HG03095 (cell line): ENCODE results near the gene ZNF488.
A peak's percentile ranks its signal among the peaks of the same experiment; 100 is the strongest.
"Not testable (repeated sequence)": the region's sequence is repeated elsewhere in the genome, so short reads cannot be mapped to it uniquely, and the experiment has no call there.

Experiments used
- ATAC-seq: cut with Tn5 transposase; IDR thresholded peaks from one replicate; pipeline ENCODE4 v1.9.1; 2021; ENCODE audit warnings: moderate library complexity; ENCODE audit not compliant: unreplicated experiment

ZNF488 gene, protein sequence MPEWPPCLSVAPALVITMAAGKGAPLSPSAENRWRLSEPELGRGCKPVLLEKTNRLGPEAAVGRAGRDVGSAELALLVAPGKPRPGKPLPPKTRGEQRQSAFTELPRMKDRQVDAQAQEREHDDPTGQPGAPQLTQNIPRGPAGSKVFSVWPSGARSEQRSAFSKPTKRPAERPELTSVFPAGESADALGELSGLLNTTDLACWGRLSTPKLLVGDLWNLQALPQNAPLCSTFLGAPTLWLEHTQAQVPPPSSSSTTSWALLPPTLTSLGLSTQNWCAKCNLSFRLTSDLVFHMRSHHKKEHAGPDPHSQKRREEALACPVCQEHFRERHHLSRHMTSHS

GRCh38 chr10:47384148-47384921 is at the start of gene ZNF488:
Gene ZNF488, minus strand, starts transcription at chr10:47384293. Its CDS starts 15,464 bp downstream, at chr10:47368829.
- peak; percentile 91 for ATAC-seq

DNA sequence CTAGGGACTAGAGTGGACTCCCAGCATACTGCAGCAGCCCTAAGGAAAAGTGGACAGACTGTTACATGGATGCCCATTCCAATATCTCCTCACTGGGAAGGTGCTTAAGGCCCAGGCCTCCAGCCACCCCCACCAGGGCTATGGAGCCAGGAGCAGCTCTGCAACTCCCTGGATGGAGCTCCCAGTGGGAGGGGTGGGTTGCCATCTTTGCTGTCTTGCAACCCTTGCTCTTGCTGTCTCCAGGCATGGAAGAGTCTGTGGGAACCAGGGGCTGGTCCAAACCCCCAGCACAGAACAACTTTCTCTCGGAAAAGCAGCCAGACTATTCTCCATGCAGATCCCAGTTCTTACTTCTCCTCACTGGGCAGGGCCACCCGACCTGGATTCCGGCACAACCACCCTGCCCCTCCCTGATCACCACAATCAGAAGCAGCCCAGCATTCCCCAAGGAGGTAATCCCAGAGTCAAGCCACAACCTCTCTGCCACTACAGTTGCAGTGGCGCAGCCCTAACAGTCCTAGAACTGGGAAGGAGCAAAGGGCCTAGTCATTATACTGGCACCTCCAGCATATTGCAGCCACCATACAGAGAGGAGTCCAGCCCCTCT is 41.8 kb upstream of the ZNF488 start:
- ATAC-seq, result no peak

DNA sequence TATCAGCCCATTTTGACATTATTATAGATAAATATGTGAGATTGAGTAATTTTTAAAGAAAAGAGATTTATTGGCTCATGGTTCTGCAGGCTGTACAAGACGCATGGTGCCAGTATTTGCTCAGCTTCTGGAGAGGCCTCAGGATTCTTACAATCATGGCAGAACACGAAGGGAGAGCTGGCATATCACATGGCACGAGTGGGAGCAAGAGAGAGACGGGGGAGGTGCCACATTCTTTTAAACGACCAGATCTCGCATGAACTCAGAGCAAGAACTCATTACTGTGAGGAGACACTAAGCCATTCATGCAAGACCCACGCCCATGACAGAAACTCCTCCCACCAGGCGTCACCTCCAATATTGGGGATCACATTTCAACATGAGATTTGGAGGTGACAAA is 40.1 kb upstream of the ZNF488 start:
- no peak for ATAC-seq

GRCh38 chr10:47423476-47423875 is 39.4 kb upstream of the ZNF488 start:
- ATAC-seq, result no peak

DNA sequence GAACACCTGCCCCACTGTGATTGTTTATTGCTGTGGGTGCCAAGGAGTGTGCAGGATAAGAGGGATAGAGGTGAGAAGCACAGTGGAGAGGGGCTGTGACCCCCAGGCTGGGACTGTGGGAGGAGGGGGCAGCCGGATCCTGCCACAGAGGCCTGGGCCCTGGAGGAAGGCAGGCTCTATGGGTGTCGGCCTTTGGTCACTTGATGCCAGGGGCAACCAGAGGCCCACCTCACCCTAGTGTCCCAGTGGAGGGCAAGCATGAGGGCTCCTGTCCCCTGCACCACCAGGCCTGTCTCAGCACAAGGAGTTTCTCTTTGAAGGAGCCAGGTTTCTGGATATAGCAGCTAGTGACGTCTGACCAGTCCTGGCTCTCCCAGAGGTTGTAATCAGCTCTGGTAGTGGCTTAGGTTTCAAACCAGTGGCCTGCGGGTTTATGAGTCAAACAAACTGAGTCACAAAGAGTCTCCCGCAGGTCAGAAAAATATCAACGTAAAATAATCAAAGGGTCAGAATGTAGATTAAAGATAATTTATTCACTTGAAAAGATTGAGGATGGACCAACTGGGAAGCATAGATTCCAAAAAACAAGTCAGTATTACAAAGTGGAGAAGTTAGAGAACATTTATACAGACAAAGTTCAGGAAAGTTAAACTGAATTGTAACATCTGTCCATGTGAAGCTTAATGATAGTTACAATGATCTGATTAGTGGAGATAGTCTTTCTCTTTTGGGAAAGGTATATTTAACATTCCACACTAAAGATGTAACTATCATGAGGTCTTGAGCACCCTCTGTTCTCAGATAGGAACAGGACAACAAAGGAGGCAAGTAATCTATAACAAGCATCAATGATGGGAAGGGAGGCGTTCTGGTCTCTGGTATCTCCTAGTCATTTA is 37.2 kb upstream of the ZNF488 start:
- ATAC-seq, result no peak

DNA sequence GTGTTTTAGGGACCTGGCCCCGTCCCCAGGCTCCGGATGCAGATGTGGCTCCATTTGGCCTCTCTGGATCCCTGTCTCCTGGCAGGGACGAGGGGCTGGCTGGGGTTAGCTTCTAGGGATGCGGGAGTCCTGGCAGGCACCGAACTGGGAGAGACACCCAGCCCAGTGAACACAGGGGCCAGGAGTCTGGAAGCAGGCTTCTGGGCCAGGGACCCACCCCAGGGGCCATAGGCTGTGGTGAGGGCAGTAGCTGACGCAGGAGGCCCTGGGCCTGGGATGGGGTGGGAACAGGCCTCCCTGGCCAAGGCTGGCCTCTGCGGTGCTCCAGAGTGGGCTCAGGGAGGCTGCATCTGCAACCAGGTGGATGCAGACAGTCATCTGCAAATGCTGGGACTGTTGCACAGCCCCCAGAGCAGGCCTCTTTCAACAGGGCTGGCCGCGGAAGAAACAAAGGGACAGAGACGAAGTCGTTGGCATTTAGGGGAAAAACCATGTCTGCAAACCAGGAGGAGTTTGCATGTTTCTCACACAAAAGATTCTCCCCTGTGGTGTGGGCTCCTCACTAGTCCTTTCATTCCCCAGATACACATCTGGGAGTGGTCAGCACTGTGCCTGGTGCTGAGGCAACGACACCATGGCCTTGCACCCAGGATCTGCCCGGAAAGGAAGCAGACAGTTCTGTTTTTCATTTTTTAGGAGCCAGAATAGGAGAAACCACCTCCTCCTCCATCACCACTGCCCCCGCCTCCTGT is 36.4 kb upstream of the ZNF488 start:
- ATAC-seq, result no peak

GRCh38 chr10:47419421-47419820 is 35.3 kb upstream of the ZNF488 start:
- no peak for ATAC-seq

DNA sequence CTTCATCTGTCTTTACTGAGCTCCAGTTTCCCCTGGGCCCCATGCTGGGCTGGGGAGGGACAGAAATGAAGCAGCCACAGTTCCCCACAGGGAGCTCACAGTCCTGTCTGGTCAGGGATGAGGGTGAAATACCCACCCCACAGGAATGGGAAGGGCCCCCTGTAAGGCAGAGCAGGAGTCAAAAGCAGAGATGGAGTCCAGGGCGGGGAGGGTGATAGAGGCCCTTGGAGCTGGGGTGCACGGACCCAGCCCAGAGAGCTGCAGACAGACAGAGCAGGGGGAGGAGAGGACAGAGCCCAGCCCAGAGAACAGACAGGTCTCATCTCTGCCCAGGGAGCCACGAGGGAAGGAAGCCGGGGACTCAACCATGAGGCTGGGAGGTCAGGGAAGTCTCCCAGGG is 34.9 kb upstream of the ZNF488 start:
- no peak for ATAC-seq

DNA sequence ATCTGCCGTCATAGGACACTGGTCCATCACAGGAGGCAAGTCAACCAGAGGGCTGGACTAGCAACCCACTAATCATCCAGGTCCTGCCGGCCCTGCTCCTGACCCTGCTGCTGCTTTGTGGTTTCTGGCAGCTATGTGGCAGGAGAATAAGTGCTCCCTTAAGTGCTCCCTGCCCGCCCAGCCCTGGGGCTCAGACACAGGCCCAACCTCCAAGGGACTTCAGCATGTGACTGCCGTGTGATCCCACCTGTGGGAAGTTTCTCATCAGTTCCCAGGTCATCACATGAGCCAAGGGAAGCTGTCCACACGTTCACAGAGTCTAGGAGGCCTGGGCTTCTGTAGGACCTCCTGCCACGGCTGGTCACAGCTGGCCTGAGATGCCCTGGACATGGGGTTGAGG is 34.2 kb upstream of the ZNF488 start:
- no peak for ATAC-seq

DNA sequence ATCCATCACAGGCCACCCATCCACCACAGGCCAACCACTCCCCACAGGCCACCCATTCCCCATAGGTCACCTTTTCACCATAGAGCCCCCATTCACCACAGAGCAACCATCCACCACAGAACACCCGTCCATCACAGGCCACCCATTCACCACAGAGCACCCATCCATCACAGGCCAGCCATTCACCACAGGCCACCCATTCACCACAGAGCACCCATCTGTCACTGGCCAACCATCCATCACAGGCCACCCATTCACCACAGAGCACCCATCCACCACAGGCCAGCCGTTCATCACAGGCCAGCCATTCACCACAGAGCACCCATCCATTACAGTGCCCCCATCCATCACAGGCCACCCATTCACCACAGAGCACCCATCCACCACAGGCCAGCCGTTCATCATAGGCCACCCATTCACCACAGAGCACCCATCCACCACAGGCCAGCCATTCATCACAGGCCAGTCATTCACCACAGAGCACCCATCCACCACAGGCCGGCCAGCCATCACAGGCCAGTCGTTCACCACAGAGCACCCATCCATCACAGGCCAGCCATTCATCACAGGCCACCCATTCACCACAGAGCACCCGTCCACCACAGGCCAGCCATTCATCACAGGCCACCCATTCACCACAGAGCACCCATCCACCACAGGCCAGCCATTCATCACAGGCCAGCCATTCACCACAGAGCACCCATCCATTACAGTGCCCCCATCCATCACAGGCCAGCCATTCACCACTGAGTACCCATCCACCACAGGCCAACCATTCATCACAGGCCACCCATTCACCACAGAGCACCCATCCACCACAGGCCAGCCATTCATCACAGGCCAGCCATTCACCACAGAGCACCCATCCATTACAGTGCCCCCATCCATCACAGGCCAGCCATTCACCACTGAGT is 32.5 kb upstream of the ZNF488 start:
- not testable (repeated sequence) for ATAC-seq

- no peak for ATAC-seq
Measured at GRCh38 chr10:47415520-47416304, 31.6 kb upstream of the ZNF488 start.

GRCh38 chr10:47414752-47415519 is 30.8 kb upstream of the ZNF488 start:
- ATAC-seq, result no peak

DNA sequence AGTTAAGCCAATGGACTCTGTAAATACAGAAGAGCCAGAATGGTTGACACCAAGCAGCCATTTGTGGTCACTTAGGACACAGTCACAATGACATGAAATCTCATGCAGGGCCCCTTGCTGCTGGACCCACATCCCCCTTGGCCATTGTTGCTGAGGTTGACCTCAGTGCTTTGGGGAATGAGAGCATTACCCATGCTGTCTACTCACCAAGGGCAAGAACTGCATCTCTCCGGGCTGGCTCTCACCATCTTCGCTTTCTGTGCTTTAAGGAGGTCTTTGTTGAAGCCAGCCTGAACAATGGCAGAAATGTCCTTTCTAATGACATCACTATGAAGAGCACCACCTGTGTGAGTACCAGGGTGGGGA is 30.1 kb upstream of the ZNF488 start:
- ATAC-seq, result no peak

DNA sequence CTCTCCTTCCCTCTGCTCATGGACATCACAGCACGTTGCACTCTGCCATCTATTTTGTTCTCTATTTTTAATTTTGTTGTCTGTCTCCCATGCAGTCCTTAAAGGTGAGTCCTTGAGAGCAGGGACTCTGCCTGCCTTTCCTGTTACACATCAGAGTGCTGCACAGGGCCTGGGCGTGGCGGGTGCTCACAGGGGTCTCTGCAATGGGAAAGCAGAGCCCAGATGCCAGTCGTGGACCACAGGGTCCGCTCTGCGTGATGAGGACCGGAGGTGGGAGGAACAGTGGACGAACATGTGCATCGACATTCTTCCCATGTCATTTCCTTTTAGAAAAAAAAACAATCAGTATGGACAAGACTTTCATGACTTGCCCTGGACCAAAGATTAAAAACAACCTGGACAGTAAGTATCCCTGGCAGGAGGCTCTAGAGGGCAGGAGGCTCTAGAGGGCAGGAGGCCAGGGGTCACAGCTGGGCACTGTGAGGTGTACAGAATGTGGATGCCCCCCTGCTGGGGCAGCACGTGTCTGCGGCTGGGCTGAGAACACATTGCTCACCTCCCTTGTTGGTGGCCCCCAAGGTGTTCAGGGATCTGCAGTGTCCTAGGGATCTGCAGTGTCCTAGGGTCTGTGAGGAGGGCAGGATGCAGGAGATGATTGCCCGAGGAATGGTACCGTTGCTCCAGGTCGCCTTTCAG is 29.6 kb upstream of the ZNF488 start:
- no peak for ATAC-seq

- no peak for ATAC-seq
Measured at GRCh38 chr10:47412869-47413268, 28.8 kb upstream of the ZNF488 start.

GRCh38 chr10:47412177-47412730 is 28.2 kb upstream of the ZNF488 start:
- ATAC-seq, result no peak

DNA sequence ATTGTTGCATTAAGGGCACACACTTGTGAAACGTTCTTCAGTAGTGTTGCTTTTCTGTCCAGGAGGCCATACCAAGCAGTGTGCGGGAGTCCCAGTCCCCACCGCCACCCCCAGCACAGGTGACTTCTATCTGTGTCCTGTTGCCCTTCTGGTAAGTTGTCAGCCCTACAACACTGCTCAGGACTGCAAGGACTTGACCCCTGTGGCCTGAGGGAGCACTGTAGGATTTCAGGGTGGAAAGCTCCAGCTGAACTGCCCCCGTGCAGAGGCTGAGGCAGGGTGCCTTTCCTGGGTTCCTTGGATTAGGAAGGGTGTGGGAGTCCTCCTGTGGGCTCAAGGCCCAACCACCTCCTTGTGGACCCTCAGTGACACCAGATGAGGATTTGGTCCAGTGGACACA is 26.8 kb upstream of the ZNF488 start:
- ATAC-seq, result no peak
